OCI-LY3 (cell line): ENCODE measurements around the gene ENTPD7.

ENCODE experiments used
- H2AFZ ChIP-seq: fragments of 200-600, 300-600 bp; shearing (Covaris generic); 2 replicates; pipeline ENCODE4 v1.6.0; 2014; ENCODE audit warnings: antibody characterized with exemption, low read depth, low read length
- H3K27ac ChIP-seq: fragments of 200-600, 300-600 bp; sonication (generic); 2 replicates; pipeline ENCODE4 v1.5.1; 2014; ENCODE audit warnings: mild to moderate bottlenecking, low read length, moderate library complexity, mixed read lengths
- H3K27me3 ChIP-seq: fragments of 200-600, 300-600 bp; sonication (generic); 2 replicates; pipeline ENCODE4 v1.6.1; 2014; ENCODE audit warnings: low read depth, low read length, mixed read lengths
- H3K36me3 ChIP-seq: fragments of 200-600, 300-600 bp; sonication (generic); replicated peaks from 2 replicates; pipeline ENCODE3; 2014; ENCODE audit warnings: low read depth, low read length, mixed read lengths
- H3K4me1 ChIP-seq: fragments of 300-600, 200-600 bp; sonication (generic); 2 replicates; pipeline ENCODE4 v1.6.1; 2014; ENCODE audit warnings: low read length, mixed read lengths
- H3K4me2 ChIP-seq: fragments of 200-600, 300-600 bp; sonication (generic); 2 replicates; pipeline ENCODE4 v1.6.1; 2014; ENCODE audit warnings: low read length, mixed read lengths
- H3K4me3 ChIP-seq: fragments of 300-600, 200-600 bp; sonication (generic); 2 replicates; pipeline ENCODE4 v1.5.1; 2014; ENCODE audit warnings: antibody characterized with exemption, mild to moderate bottlenecking, low read length, moderate library complexity
- H3K79me2 ChIP-seq: fragments of 300-600, 200-600 bp; shearing (Covaris generic); 2 replicates; pipeline ENCODE4 v1.6.1; 2014; ENCODE audit warnings: mild to moderate bottlenecking, low read length, mixed read lengths
- H3K9ac ChIP-seq: fragments of 300-600, 200-600 bp; shearing (Covaris generic); 2 replicates; pipeline ENCODE4 v1.6.0; 2014; ENCODE audit warnings: mild to moderate bottlenecking, low read length, moderate library complexity
- H3K9me3 ChIP-seq: fragments of 200-600, 300-600 bp; shearing (Covaris generic); 2 replicates; pipeline ENCODE4 v1.6.1; 2014; ENCODE audit warnings: low read length, mixed read lengths; ENCODE audit not compliant: insufficient read depth
- H4K20me1 ChIP-seq: fragments of 200-600, 300-600 bp; sonication (generic); 2 replicates; pipeline ENCODE4 v1.6.1; 2016; ENCODE audit warnings: low read length, mixed read lengths; ENCODE audit not compliant: insufficient read depth
- CTCF ChIP-seq: fragments of 200-600, 300-600 bp; sonication (generic); IDR thresholded peaks from 2 replicates; pipeline ENCODE4 v1.5.1; 2014; ENCODE audit warnings: antibody characterized with exemption, low read length, low read depth
- EZH2phosphoT487 ChIP-seq: fragments of 200-600 bp; shearing (Covaris generic); IDR thresholded peaks from 2 replicates; pipeline ENCODE4 v1.6.1; 2018; ENCODE audit warnings: antibody characterized with exemption, mixed run types, low read depth

Gene ENTPD7

DNA sequence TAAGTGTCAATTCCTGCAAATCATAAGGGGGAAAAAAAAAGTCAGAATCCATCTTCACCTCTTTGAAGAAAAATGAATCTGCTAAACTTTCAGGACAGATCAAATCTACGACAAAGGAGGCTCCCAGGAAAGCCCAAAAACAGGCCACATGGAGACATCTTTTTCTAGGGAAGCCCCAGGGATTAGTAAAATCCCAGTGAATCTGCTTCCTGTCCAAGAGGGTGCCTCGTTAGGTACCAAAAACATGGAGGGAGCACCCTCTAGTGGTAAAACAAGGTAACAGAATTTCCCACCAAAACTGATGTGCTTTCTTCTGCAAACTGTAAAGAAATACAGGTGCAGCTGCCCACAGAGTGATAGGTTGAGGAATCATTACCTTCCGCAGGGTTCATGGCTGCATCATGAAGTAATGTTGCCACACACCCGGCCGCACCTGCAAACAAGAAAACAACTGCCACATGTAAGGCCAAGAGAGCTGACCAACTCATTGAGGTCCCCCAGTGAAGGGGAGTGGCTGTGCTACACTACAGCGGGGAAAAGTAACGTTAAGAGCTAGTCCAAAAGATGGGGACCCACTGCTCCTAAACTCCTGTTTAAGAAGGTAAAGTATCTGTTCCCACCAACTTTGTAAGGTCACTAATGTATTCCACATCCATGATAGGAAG lies 47.0 kb upstream of the ENTPD7 start:
- H3K27ac ChIP-seq = no peak overlapping the region
- H3K9me3 ChIP-seq = no peaks in the 10 kb centered on the region
- TF ChIP-seq CTCF (peak; percentile 74), EZH2phosphoT487 (no peak)
- H3K36me3 ChIP-seq = peaks cover 3% of the 10 kb centered on the region
- H3K9ac ChIP-seq = no peak overlapping the region
- H3K4me2 ChIP-seq = no peak overlapping the region
- no peaks in the 10 kb centered on the region for H3K27me3 ChIP-seq
- no peak overlapping the region for H3K4me3 ChIP-seq
- no peaks in the 10 kb centered on the region for H4K20me1 ChIP-seq
- no peak overlapping the region for H2AFZ ChIP-seq
- peaks cover 4% of the 10 kb centered on the region; the same call in 1 of the 2 replicates for H3K79me2 ChIP-seq
- H3K4me1 ChIP-seq = no peaks in the 10 kb centered on the region

DNA sequence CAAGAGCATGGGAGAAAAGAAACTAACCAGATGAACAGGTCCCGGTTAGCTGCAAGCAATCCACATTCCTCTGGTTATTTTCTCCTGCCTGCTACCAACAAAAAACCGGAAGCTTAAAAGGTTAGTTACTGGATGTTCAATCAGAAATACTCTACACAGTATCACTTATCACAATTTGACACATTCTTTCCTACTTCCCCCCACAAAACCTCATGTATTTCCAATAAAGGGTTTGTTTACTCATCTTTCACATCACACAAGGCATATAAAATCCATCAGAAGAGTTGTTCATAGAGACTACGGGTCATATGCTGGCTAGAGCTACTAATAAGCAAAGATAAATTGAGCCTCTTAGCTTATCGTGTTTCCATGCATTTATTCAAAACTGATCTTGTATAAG lies 43.9 kb upstream of the ENTPD7 start:
- no peaks in the 10 kb centered on the region for H3K27me3 ChIP-seq
- TF ChIP-seq CTCF (no peak), EZH2phosphoT487 (no peak)
- H3K9me3 ChIP-seq = no peaks in the 10 kb centered on the region
- H3K79me2 ChIP-seq = peaks cover 27% of the 10 kb centered on the region
- no peak overlapping the region for H2AFZ ChIP-seq
- no peak overlapping the region for H3K27ac ChIP-seq
- H4K20me1 ChIP-seq = no peaks in the 10 kb centered on the region
- peaks cover 12% of the 10 kb centered on the region for H3K4me1 ChIP-seq
- H3K36me3 ChIP-seq = peaks cover 3% of the 10 kb centered on the region
- no peak overlapping the region for H3K4me3 ChIP-seq
- H3K9ac ChIP-seq = no peak overlapping the region
- H3K4me2 ChIP-seq = no peak overlapping the region

DNA sequence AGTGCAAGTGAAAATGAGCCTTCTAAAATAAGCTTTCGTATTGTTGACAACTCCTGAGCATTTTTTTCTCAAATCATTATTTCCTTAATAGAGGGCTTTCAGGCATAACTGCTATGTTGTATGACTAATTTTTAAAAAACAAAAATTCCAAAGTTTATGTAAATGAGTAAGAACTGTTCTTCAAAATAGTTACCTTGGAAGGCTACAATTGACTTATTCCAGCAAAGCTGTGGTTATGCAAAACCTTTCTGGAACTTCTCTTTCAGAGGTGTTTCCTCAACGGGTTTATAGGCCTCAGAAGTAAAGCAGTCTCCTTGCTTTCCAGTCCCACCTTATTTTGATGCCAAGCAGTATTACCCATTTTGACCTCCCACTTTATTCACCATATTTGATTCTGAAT lies 41.6 kb upstream of the ENTPD7 start:
- no peaks in the 10 kb centered on the region for H3K9me3 ChIP-seq
- no peak overlapping the region for H2AFZ ChIP-seq
- H4K20me1 ChIP-seq = no peaks in the 10 kb centered on the region
- no peak overlapping the region for H3K4me3 ChIP-seq
- H3K79me2 ChIP-seq = peaks cover 27% of the 10 kb centered on the region
- no peak overlapping the region for H3K4me2 ChIP-seq
- no peaks in the 10 kb centered on the region for H3K27me3 ChIP-seq
- TF ChIP-seq CTCF (no peak), EZH2phosphoT487 (no peak)
- H3K27ac ChIP-seq = no peak overlapping the region
- H3K36me3 ChIP-seq = no peaks in the 10 kb centered on the region
- no peak overlapping the region for H3K9ac ChIP-seq
- H3K4me1 ChIP-seq = peaks cover 14% of the 10 kb centered on the region

DNA sequence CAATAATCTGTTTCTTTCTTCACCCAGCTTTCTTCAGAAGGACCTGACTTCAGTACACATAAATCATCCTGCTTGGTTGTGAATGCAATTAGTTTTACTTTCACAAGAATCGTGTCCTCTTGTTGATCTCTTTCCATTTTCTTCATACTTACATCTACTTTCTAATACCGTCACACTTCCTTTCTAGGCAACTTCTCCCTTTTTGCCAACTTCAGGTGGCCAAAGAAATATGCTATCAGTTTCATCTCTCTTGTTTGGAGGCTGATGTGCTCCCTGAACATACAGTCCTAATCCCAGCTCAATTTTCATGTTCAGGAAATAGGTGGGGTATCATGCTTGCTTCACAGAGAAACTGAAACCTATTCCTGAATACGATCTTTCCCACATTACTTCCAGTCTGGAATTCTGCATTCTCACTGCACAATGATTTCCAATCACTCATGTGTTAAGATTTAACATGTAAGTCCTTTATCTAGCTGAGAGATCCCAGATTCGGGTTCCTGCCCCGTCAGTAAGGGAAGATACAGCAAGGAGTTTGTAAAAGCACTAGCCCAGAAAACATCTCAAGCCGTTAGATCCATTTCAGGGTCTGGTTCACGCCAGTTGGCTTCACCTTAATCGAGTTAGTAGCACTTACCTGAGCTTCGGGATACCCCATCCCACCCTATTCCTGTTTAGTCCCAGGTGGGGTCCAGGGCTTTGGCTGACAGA lies 40.1 kb upstream of the ENTPD7 start:
- Histone ChIP-seq H3K27ac (peak overlapping the region; percentile 31; the same call in 1 of the 2 replicates), H3K9ac (peak overlapping the region; percentile 87), H3K4me2 (peak overlapping the region; percentile 82), H3K9me3 (no peaks in the 10 kb centered on the region), H3K4me3 (peak overlapping the region; percentile 98), H3K79me2 (peaks cover 27% of the 10 kb centered on the region), H3K4me1 (peaks cover 14% of the 10 kb centered on the region), H4K20me1 (no peaks in the 10 kb centered on the region), H3K36me3 (no peaks in the 10 kb centered on the region), H2AFZ (no peak overlapping the region), H3K27me3 (no peaks in the 10 kb centered on the region)
- TF ChIP-seq CTCF (no peak), EZH2phosphoT487 (no peak)
